HL-60 (cell line): ENCODE results near the gene TRIB2.

Source experiments
- GABPA ChIP-seq: IDR thresholded peaks from 2 replicates; pipeline ENCODE4 v1.6.1; 2012; ENCODE audit warnings: low read depth
- POLR2AphosphoS5 ChIP-seq: IDR thresholded peaks from 2 replicates; pipeline ENCODE4 v1.6.1; 2012; ENCODE audit warnings: low read depth
- SPI1 ChIP-seq: IDR thresholded peaks from 2 replicates; pipeline ENCODE4 v1.6.1; 2012; ENCODE audit warnings: low read depth, mild to moderate bottlenecking, borderline replicate concordance
- TF ChIP-seq, protein P1 (sequence below): IDR thresholded peaks from one replicate; pipeline ENCODE4 v1.5.1; 2011; ENCODE audit warnings: low read length, control low read depth, inconsistent platforms; ENCODE audit not compliant: insufficient read depth
- TF ChIP-seq, protein P2 (sequence below): IDR thresholded peaks from 2 replicates; pipeline ENCODE4 v1.6.1; 2012; ENCODE audit warnings: low read depth; ENCODE audit not compliant: insufficient replicate concordance

DNA sequence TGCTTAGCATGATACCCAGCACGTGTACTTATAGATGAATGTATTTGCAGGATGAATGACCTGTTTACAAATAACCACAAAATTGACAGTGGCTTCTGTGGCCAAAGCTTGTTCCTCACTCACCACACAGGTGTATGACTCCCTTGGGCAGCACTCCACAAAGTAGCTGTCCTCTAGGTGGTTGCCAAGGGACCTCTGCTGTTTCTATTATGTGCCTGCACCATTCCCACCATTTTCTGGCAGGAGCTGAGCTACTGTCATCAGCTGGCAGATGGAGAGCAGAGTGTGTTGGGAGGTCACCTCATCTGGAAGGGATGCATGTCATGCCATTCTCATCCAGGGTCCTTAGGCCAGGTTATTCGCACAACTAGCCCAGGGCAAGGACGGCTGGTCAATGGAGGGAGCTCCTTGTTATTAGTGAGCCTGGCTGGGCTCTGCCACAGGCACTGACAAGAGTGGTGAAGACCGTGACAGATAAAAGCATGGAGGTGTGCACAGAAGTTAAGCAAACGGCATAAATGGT is 37.1 kb upstream of the TRIB2 start:
- TF ChIP-seq, protein P1, sequence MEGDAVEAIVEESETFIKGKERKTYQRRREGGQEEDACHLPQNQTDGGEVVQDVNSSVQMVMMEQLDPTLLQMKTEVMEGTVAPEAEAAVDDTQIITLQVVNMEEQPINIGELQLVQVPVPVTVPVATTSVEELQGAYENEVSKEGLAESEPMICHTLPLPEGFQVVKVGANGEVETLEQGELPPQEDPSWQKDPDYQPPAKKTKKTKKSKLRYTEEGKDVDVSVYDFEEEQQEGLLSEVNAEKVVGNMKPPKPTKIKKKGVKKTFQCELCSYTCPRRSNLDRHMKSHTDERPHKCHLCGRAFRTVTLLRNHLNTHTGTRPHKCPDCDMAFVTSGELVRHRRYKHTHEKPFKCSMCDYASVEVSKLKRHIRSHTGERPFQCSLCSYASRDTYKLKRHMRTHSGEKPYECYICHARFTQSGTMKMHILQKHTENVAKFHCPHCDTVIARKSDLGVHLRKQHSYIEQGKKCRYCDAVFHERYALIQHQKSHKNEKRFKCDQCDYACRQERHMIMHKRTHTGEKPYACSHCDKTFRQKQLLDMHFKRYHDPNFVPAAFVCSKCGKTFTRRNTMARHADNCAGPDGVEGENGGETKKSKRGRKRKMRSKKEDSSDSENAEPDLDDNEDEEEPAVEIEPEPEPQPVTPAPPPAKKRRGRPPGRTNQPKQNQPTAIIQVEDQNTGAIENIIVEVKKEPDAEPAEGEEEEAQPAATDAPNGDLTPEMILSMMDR = no peak
- TF ChIP-seq POLR2AphosphoS5 (no peak), SPI1 (no peak), GABPA (no peak)
- TF ChIP-seq, protein P2, sequence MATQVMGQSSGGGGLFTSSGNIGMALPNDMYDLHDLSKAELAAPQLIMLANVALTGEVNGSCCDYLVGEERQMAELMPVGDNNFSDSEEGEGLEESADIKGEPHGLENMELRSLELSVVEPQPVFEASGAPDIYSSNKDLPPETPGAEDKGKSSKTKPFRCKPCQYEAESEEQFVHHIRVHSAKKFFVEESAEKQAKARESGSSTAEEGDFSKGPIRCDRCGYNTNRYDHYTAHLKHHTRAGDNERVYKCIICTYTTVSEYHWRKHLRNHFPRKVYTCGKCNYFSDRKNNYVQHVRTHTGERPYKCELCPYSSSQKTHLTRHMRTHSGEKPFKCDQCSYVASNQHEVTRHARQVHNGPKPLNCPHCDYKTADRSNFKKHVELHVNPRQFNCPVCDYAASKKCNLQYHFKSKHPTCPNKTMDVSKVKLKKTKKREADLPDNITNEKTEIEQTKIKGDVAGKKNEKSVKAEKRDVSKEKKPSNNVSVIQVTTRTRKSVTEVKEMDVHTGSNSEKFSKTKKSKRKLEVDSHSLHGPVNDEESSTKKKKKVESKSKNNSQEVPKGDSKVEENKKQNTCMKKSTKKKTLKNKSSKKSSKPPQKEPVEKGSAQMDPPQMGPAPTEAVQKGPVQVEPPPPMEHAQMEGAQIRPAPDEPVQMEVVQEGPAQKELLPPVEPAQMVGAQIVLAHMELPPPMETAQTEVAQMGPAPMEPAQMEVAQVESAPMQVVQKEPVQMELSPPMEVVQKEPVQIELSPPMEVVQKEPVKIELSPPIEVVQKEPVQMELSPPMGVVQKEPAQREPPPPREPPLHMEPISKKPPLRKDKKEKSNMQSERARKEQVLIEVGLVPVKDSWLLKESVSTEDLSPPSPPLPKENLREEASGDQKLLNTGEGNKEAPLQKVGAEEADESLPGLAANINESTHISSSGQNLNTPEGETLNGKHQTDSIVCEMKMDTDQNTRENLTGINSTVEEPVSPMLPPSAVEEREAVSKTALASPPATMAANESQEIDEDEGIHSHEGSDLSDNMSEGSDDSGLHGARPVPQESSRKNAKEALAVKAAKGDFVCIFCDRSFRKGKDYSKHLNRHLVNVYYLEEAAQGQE = no peak
